ENCODE results near the gene TCTN1. TPM values are rescaled to one million over a fixed set of nuclear protein-coding genes. Genes with fewer than 3 reads are reported as not detected.
A peak's percentile ranks its signal among the peaks of the same experiment; 100 is the strongest.

TCTN1 gene
- total and polyA plus RNA-seq, 2 of the 13 experiments (the other 11 are each of a cell fraction or from before 2014, with no cell fraction given), result 13.6 to 16.0 TPM

- no peak for TF ChIP-seq ATF1 (CRISPR knock-in tag; IDR thresholded peaks at IDR 0.05)
- TF ChIP-seq ZNF839 (CRISPR knock-in tag; IDR thresholded peaks at IDR 0.05; ENCODE audit: borderline replicate concordance), result no peak
- TF ChIP-seq, protein P1, sequence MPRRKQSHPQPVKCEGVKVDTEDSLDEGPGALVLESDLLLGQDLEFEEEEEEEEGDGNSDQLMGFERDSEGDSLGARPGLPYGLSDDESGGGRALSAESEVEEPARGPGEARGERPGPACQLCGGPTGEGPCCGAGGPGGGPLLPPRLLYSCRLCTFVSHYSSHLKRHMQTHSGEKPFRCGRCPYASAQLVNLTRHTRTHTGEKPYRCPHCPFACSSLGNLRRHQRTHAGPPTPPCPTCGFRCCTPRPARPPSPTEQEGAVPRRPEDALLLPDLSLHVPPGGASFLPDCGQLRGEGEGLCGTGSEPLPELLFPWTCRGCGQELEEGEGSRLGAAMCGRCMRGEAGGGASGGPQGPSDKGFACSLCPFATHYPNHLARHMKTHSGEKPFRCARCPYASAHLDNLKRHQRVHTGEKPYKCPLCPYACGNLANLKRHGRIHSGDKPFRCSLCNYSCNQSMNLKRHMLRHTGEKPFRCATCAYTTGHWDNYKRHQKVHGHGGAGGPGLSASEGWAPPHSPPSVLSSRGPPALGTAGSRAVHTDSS (CRISPR knock-in tag; conservative IDR thresholded peaks at IDR 0.05), result no peak
- no peak for TF ChIP-seq ZNF333 (CRISPR knock-in tag; IDR thresholded peaks at IDR 0.05; ENCODE audit: borderline replicate concordance)
- TF ChIP-seq FOXP4 (CRISPR knock-in tag; IDR thresholded peaks at IDR 0.05), result no peak
- TF ChIP-seq KLF16 (CRISPR knock-in tag; IDR thresholded peaks at IDR 0.05), result peak; percentile 16 to 65; a peak in 1 of 4 replicates
- TF ChIP-seq CBFB (CRISPR knock-in tag; IDR thresholded peaks at IDR 0.05), result 0 out of 2 replicates have a peak, but pooled peaks have one; percentile 67
- no peak for TF ChIP-seq ZBTB14 (CRISPR knock-in tag; IDR thresholded peaks at IDR 0.05)
- TF ChIP-seq NRL (CRISPR knock-in tag; IDR thresholded peaks at IDR 0.05; ENCODE audit: borderline replicate concordance), result peak; percentile 96
- TF ChIP-seq KDM3A (CRISPR knock-in tag; IDR thresholded peaks at IDR 0.05; ENCODE audit: low read depth), result no peak
- TF ChIP-seq, protein P2, sequence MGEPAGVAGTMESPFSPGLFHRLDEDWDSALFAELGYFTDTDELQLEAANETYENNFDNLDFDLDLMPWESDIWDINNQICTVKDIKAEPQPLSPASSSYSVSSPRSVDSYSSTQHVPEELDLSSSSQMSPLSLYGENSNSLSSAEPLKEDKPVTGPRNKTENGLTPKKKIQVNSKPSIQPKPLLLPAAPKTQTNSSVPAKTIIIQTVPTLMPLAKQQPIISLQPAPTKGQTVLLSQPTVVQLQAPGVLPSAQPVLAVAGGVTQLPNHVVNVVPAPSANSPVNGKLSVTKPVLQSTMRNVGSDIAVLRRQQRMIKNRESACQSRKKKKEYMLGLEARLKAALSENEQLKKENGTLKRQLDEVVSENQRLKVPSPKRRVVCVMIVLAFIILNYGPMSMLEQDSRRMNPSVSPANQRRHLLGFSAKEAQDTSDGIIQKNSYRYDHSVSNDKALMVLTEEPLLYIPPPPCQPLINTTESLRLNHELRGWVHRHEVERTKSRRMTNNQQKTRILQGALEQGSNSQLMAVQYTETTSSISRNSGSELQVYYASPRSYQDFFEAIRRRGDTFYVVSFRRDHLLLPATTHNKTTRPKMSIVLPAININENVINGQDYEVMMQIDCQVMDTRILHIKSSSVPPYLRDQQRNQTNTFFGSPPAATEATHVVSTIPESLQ (CRISPR knock-in tag; conservative IDR thresholded peaks at IDR 0.05), result no peak
- TF ChIP-seq ZNF501 (CRISPR knock-in tag; IDR thresholded peaks at IDR 0.05), result peak; percentile 90
- no peak for TF ChIP-seq FOXO4 (CRISPR knock-in tag; conservative IDR thresholded peaks at IDR 0.05)
- TF ChIP-seq, protein P3, sequence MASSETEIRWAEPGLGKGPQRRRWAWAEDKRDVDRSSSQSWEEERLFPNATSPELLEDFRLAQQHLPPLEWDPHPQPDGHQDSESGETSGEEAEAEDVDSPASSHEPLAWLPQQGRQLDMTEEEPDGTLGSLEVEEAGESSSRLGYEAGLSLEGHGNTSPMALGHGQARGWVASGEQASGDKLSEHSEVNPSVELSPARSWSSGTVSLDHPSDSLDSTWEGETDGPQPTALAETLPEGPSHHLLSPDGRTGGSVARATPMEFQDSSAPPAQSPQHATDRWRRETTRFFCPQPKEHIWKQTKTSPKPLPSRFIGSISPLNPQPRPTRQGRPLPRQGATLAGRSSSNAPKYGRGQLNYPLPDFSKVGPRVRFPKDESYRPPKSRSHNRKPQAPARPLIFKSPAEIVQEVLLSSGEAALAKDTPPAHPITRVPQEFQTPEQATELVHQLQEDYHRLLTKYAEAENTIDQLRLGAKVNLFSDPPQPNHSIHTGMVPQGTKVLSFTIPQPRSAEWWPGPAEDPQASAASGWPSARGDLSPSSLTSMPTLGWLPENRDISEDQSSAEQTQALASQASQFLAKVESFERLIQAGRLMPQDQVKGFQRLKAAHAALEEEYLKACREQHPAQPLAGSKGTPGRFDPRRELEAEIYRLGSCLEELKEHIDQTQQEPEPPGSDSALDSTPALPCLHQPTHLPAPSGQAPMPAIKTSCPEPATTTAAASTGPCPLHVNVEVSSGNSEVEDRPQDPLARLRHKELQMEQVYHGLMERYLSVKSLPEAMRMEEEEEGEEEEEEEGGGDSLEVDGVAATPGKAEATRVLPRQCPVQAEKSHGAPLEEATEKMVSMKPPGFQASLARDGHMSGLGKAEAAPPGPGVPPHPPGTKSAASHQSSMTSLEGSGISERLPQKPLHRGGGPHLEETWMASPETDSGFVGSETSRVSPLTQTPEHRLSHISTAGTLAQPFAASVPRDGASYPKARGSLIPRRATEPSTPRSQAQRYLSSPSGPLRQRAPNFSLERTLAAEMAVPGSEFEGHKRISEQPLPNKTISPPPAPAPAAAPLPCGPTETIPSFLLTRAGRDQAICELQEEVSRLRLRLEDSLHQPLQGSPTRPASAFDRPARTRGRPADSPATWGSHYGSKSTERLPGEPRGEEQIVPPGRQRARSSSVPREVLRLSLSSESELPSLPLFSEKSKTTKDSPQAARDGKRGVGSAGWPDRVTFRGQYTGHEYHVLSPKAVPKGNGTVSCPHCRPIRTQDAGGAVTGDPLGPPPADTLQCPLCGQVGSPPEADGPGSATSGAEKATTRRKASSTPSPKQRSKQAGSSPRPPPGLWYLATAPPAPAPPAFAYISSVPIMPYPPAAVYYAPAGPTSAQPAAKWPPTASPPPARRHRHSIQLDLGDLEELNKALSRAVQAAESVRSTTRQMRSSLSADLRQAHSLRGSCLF (CRISPR knock-in tag; IDR thresholded peaks at IDR 0.05; ENCODE audit: borderline replicate concordance), result 0 out of 2 replicates have a peak, but pooled peaks have one; percentile 46
Observed at GRCh38 chr12:110613771-110614684, at the start of gene TCTN1 (continued).
